COLO829 (cell line): ENCODE results near the gene HIBCH.
"Not testable (repeated sequence)": the region's sequence is repeated elsewhere in the genome, so short reads cannot be mapped to it uniquely, and the experiment has no call there.

ENCODE experiments used
- DNase-seq: peaks from one replicate; pipeline ENCODE4 v3.0.0; 2012; ENCODE audit warnings: low spot score

HIBCH gene

GRCh38 chr2:190223989-190224388 is 95.6 kb downstream of the HIBCH start:
- DNase-seq, result not testable (repeated sequence)

- DNase-seq, result not testable (repeated sequence)
Measured at GRCh38 chr2:190222745-190223144, 96.9 kb downstream of the HIBCH start.

GRCh38 chr2:190221429-190221828 is 98.2 kb downstream of the HIBCH start:
- DNase-seq, result no peak

GRCh38 chr2:190219186-190219585 is 100.4 kb downstream of the HIBCH start:
- DNase-seq, result no peak

- no peak for DNase-seq
Measured at GRCh38 chr2:190217616-190218015, 102.0 kb downstream of the HIBCH start.

- no peak for DNase-seq
Measured at GRCh38 chr2:190216829-190217228, 102.8 kb downstream of the HIBCH start.

GRCh38 chr2:190215620-190216019 is 104.0 kb downstream of the HIBCH start:
- DNase-seq, result no peak

- DNase-seq, result no peak
Measured at GRCh38 chr2:190214426-190215194, 105.0 kb downstream of the HIBCH start.

- no peak for DNase-seq
Measured at GRCh38 chr2:190213441-190214335, 105.9 kb downstream of the HIBCH start.

- DNase-seq, result no peak
Measured at GRCh38 chr2:190210471-190210870, 109.2 kb downstream of the HIBCH start.

- no peak for DNase-seq
Measured at GRCh38 chr2:190209559-190209958, 110.1 kb downstream of the HIBCH start.

- no peak for DNase-seq
Measured at GRCh38 chr2:190207930-190208329, 111.7 kb downstream of the HIBCH start.

GRCh38 chr2:190205657-190206056 is 114.0 kb downstream of the HIBCH start:
- DNase-seq, result no peak

- DNase-seq, result no peak
Measured at GRCh38 chr2:190202604-190203003, 117.0 kb downstream of the HIBCH start.

GRCh38 chr2:190202018-190202417 is 117.6 kb downstream of the HIBCH start:
- no peak for DNase-seq

- no peak for DNase-seq
Measured at GRCh38 chr2:190200603-190201002, 119.0 kb downstream of the HIBCH start.

- no peak for DNase-seq
Measured at GRCh38 chr2:190199530-190199929, 120.1 kb downstream of the HIBCH start.

- no peak for DNase-seq
Measured at GRCh38 chr2:190199109-190199508, 120.5 kb downstream of the HIBCH start.

- no peak for DNase-seq
Measured at GRCh38 chr2:190197143-190197720, 122.4 kb downstream of the HIBCH start.

- DNase-seq, result no peak
Measured at GRCh38 chr2:190190507-190191162, 129.0 kb downstream of the HIBCH start.

GRCh38 chr2:190188289-190188688 is 131.3 kb downstream of the HIBCH start:
- DNase-seq, result no peak

- no peak for DNase-seq
Measured at GRCh38 chr2:190186238-190186637, 133.4 kb downstream of the HIBCH start.
